ENCODE data around the gene PRKAG2.
"Not testable (repeated sequence)": the region's sequence is repeated elsewhere in the genome, so short reads cannot be mapped to it uniquely, and the experiment has no call there.

PRKAG2 gene

DNA sequence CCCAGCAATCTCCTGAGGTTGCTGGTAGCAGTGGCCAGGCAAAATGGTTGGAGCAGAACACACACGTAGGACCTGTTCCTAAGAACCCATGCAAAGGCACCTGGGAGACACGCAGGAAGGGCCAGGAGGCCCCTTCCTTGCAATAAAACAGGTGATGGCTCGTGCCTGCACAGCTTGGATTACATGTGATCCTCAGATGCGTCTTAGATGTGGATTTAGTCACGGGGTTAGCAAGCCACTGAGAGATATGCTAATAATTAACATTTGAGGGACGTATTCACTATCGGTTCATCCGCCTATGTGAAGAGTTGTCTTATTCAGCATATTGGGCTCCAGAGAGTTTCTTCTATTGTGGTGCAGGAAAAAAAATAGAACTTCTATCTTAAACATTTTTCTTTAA, 352.6 kb downstream of the PRKAG2 start:
- H3K9me3 ChIP-seq (ENCODE audit: insufficient read depth, low read depth, low read length): no peaks in the 10 kb centered on the region
- no peak overlapping the region for H3K9ac ChIP-seq (ENCODE audit: low read depth, low read length, poor library complexity, severe bottlenecking)
- H3K36me3 ChIP-seq (ENCODE audit: insufficient read depth, low read length): no peaks in the 10 kb centered on the region
- H3K9me2 ChIP-seq (replicated peaks; ENCODE audit: low read depth, low read length): no peaks in the 10 kb centered on the region
- H3F3A ChIP-seq (ENCODE audit: low read depth): no peaks in the 10 kb centered on the region
- no peaks in the 10 kb centered on the region for H3K79me2 ChIP-seq (ENCODE audit: insufficient read depth, low read length)
- no peaks in the 10 kb centered on the region for H3K27me3 ChIP-seq (ENCODE audit: insufficient read depth, low read length, poor library complexity, severe bottlenecking)
- no peak overlapping the region for H2AFZ ChIP-seq (ENCODE audit: low read length)
- H4K20me1 ChIP-seq (ENCODE audit: insufficient read depth, low read length, poor library complexity, severe bottlenecking): no peaks in the 10 kb centered on the region
- no peak overlapping the region for H3K4me3 ChIP-seq (ENCODE audit: low read length, poor library complexity, severe bottlenecking)
- peaks cover 2% of the 10 kb centered on the region for H3K4me1 ChIP-seq (ENCODE audit: insufficient read depth, low read length, poor library complexity, severe bottlenecking)
- TF ChIP-seq EZH2phosphoT487 (IDR thresholded peaks at IDR 0.05; ENCODE audit: borderline replicate concordance): no peak
- TF ChIP-seq, protein P1, sequence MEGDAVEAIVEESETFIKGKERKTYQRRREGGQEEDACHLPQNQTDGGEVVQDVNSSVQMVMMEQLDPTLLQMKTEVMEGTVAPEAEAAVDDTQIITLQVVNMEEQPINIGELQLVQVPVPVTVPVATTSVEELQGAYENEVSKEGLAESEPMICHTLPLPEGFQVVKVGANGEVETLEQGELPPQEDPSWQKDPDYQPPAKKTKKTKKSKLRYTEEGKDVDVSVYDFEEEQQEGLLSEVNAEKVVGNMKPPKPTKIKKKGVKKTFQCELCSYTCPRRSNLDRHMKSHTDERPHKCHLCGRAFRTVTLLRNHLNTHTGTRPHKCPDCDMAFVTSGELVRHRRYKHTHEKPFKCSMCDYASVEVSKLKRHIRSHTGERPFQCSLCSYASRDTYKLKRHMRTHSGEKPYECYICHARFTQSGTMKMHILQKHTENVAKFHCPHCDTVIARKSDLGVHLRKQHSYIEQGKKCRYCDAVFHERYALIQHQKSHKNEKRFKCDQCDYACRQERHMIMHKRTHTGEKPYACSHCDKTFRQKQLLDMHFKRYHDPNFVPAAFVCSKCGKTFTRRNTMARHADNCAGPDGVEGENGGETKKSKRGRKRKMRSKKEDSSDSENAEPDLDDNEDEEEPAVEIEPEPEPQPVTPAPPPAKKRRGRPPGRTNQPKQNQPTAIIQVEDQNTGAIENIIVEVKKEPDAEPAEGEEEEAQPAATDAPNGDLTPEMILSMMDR (conservative IDR thresholded peaks at IDR 0.05; ENCODE audit: low read length): no peak
- no peak overlapping the region for H3K4me2 ChIP-seq (ENCODE audit: low read depth, low read length, poor library complexity, severe bottlenecking)

DNA sequence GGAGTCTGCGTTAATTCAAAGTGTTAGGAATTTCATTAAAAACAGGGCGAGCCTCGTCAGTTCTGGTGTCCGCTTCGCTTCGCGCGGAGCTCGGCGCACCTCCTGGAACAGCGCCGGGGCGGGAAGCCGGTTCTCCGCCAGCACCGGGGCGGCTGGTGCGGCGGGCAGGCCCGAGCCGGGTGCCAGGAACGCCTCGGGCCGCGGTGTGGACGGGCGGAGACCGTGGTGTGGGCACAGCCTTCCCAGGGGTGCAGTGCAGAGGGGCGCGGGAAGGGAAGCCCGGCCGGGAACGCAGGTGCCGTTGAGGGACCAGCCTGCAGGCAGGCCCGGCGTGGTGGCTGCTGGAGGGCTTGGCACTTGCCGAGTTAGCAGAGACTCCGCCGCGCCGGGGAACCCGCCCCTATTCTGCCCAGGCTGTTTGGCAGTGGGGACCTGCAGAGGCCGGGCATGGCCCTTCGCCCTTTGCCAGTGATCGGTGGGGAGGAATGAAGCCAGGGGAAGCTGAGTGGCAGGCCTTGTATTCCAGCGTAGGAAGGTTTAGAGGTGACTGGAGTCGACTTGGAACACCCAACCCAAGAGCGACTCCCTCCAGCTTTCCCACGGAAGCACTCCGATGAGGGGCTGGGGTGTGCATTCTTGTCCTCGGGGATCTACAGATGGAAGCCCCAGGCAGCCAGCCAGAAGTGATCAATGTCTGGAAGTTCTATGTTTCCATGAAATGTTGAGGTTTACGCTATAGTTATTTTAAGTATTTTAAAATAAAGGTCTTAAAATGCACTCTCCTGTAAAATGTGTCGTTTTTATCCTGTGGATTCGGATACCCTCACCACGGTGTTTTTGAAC, 356.3 kb downstream of the PRKAG2 start:
- H3K9ac ChIP-seq (ENCODE audit: low read depth, low read length, poor library complexity, severe bottlenecking): no peak overlapping the region
- no peaks in the 10 kb centered on the region for H3K36me3 ChIP-seq (ENCODE audit: insufficient read depth, low read length)

DNA sequence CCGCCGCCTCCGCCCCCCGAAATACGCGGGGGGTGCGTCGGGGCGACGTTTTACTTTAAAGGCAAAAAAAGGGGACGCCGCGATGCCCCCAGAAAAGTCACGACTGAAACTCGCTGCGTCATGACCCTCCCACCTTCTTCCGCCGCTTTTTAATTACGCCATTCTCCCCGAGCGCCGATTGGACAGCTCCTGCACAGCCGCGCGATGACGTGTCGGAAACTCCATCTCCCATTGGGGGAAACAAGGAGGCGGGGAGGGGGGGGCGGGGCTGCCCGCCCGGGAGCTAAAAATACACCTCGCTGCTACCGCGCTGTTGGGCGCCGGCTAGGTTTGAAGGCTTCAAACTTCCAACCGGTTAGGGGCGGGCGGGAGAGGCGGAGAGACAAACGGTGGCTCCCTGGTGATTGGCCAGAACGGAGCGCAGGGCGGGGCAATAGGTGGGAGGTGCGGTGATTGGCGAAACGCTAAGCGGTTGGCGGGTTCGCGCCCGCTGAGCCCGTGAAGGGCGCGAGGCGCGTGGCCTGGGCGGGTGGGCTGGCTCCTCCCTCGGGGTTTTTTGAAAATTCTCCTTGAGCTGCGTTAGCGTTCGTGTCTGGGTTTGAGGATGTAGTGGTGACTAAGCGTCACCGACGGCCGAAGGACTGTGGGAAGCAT, 357.0 kb downstream of the PRKAG2 start, which contains the start of gene RHEB:
Gene RHEB, minus strand, starts transcription at position 131 of the 654 bp plus-strand sequence. CDS start 384 bp downstream, outside the sequence.
- Histone ChIP-seq H3K4me1 (ENCODE audit: insufficient read depth, low read length, poor library complexity, severe bottlenecking) (peaks cover 24% of the 10 kb centered on the region), H3K9me2 (replicated peaks; ENCODE audit: low read depth, low read length) (no peaks in the 10 kb centered on the region), H3K36me3 (ENCODE audit: insufficient read depth, low read length) (no peaks in the 10 kb centered on the region), H3K9me3 (ENCODE audit: insufficient read depth, low read depth, low read length) (no peaks in the 10 kb centered on the region), H3K4me2 (ENCODE audit: low read depth, low read length, poor library complexity, severe bottlenecking) (peak within 1 kb of the TSS; percentile 98), H4K20me1 (ENCODE audit: insufficient read depth, low read length, poor library complexity, severe bottlenecking) (peaks cover 41% of the 10 kb centered on the region), H3K4me3 (ENCODE audit: low read length, poor library complexity, severe bottlenecking) (peak within 1 kb of the TSS; percentile 95), H3K79me2 (ENCODE audit: insufficient read depth, low read length) (peaks cover 44% of the 10 kb centered on the region), H2AFZ (ENCODE audit: low read length) (peak within 1 kb of the TSS; percentile 39), H3K9ac (ENCODE audit: low read depth, low read length, poor library complexity, severe bottlenecking) (peak within 1 kb of the TSS; percentile 93), H3F3A (ENCODE audit: low read depth) (no peaks in the 10 kb centered on the region), H3K27me3 (ENCODE audit: insufficient read depth, low read length, poor library complexity, severe bottlenecking) (no peaks in the 10 kb centered on the region)
- TF ChIP-seq, protein P1 (conservative IDR thresholded peaks at IDR 0.05; ENCODE audit: low read length): no peak
- no peak for TF ChIP-seq EZH2phosphoT487 (IDR thresholded peaks at IDR 0.05; ENCODE audit: borderline replicate concordance)

More for the DNA sequence above, 356.3 kb downstream of the PRKAG2 start:
- no peaks in the 10 kb centered on the region for H3K9me2 ChIP-seq (replicated peaks; ENCODE audit: low read depth, low read length)
- no peaks in the 10 kb centered on the region for H3F3A ChIP-seq (ENCODE audit: low read depth)
- H3K4me2 ChIP-seq (ENCODE audit: low read depth, low read length, poor library complexity, severe bottlenecking): peak overlapping the region; percentile 47
- peaks cover 33% of the 10 kb centered on the region for H4K20me1 ChIP-seq (ENCODE audit: insufficient read depth, low read length, poor library complexity, severe bottlenecking)
- H3K4me3 ChIP-seq (ENCODE audit: low read length, poor library complexity, severe bottlenecking): peak overlapping the region; percentile 95
- H3K79me2 ChIP-seq (ENCODE audit: insufficient read depth, low read length): peaks cover 37% of the 10 kb centered on the region
- H3K27me3 ChIP-seq (ENCODE audit: insufficient read depth, low read length, poor library complexity, severe bottlenecking): no peaks in the 10 kb centered on the region
- peaks cover 19% of the 10 kb centered on the region for H3K4me1 ChIP-seq (ENCODE audit: insufficient read depth, low read length, poor library complexity, severe bottlenecking)
- TF ChIP-seq, protein P1 (conservative IDR thresholded peaks at IDR 0.05; ENCODE audit: low read length): no peak
- TF ChIP-seq EZH2phosphoT487 (IDR thresholded peaks at IDR 0.05; ENCODE audit: borderline replicate concordance): no peak
- H3K9me3 ChIP-seq (ENCODE audit: insufficient read depth, low read depth, low read length): no peaks in the 10 kb centered on the region
- peak overlapping the region; percentile 36; the same call in 1 of the 2 replicates for H2AFZ ChIP-seq (ENCODE audit: low read length)

DNA sequence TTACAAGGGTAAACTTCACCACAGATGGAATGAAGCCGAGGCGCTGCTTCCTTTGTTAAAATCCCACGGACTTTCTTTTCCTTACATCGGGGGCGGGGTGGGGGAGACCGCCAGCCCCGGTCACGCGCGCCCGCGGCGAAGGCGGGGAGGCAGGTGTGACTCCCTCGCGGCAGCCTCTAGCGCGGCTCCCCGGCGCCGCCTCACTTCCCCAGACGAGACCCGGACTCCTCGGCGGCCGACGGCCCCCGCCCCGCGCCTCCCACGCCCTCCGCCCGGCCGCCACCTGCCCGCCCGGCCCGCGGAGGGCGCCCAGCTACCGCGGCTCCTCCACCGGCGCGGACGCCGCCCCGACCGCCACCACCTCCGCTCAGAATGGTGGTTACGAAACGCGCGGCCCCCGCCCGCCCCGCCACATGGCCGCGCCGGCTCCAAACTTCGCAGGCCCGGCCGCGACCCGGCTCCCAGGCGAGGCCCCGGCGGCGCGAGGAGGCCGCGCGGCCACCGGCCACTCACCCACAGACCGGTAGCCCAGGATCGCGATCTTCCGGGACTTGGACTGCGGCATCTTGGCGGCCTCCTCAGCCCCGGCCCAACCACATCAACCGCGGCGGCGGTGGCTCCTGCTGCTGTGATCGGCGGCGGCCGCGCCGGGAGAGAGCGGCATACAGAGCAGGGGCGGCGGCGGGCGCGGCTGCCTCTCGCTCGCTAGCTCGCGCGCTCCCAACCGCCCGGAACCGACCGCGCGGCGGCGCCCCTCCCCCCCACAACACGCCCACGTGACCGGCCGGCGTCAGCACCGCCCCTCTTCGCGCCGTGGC, 357.8 kb downstream of the PRKAG2 start:
- not testable (repeated sequence) for H3K27me3 ChIP-seq (ENCODE audit: insufficient read depth, low read length, poor library complexity, severe bottlenecking); H3K36me3 ChIP-seq (ENCODE audit: insufficient read depth, low read length); H3F3A ChIP-seq (ENCODE audit: low read depth); H3K9me3 ChIP-seq (ENCODE audit: insufficient read depth, low read depth, low read length); H3K9me2 ChIP-seq (replicated peaks; ENCODE audit: low read depth, low read length)
- Histone ChIP-seq H3K9ac (ENCODE audit: low read depth, low read length, poor library complexity, severe bottlenecking) (peak overlapping the region; percentile 93), H3K4me2 (ENCODE audit: low read depth, low read length, poor library complexity, severe bottlenecking) (peak overlapping the region; percentile 98), H3K4me3 (ENCODE audit: low read length, poor library complexity, severe bottlenecking) (peak overlapping the region; percentile 95), H3K4me1 (ENCODE audit: insufficient read depth, low read length, poor library complexity, severe bottlenecking) (peaks cover 31% of the 10 kb centered on the region), H4K20me1 (ENCODE audit: insufficient read depth, low read length, poor library complexity, severe bottlenecking) (peaks cover 48% of the 10 kb centered on the region), H2AFZ (ENCODE audit: low read length) (peak overlapping the region; percentile 39; the same call in 1 of the 2 replicates), H3K79me2 (ENCODE audit: insufficient read depth, low read length) (peaks cover 52% of the 10 kb centered on the region)
